ENCODE results near the gene PHOSPHO1.

DNA sequence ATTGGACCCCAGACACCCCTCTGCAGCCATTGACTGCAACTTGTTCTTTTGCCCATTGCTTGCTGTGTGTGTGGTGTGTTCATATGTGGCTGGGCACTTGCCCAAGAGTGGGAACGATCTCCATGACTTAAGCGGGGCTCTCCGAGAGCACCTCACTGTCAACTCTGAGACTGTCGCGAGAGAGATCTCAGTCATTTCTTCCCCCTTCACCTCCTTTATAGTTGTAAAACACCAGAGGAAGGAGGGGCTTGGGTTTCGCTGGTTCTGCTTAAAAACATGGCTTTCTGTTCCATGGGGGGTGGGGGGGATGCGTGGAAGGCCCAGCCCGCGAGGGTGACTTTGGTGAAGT is 7.4 kb downstream of the PHOSPHO1 start:
- TF ChIP-seq CTCF (IDR thresholded peaks at IDR 0.05; ENCODE audit: insufficient read depth, low read length, poor library complexity, severe bottlenecking) (no peak), EZH2phosphoT487 (conservative IDR thresholded peaks at IDR 0.05; ENCODE audit: low read length) (no peak)

Measured in SU-DHL-6 (cell line).